ENCODE measurements around the gene APOC3.

The APOC3 gene

DNA sequence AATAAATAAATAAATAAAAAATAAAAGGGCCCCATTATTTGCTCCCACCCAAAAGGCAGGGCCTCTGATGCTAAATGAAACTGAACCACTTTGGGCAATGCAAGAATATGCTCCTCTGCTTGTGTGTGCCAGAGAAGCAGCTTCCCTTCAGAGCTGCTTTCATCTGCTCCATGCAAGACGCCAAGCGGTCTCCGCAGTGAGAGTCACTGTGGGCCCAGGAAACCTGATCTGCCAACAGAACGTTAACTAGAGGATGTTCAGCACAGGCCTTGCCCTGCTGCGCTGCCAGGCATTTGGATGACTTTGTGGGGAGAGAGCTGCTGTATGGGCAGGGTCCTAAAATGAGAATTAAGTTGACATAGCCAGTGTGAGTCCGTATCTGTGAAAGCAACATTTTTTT, 51.4 kb downstream of the APOC3 start:
- no peaks in the 10 kb centered on the region for H3K27me3 ChIP-seq (ENCODE audit: control insufficient read depth, insufficient read depth, low read length)
- no peak overlapping the region for H3K27ac ChIP-seq (ENCODE audit: low read depth, low read length)
- H3K36me3 ChIP-seq (ENCODE audit: control insufficient read depth, insufficient read depth, low read length): peaks cover 2% of the 10 kb centered on the region; the same call in 1 of the 2 replicates
- no peak overlapping the region for H3K9ac ChIP-seq (ENCODE audit: low read depth, low read length)
- H3K4me3 ChIP-seq (ENCODE audit: low read depth, low read length): no peak overlapping the region
- no peaks in the 10 kb centered on the region for H3K9me3 ChIP-seq (ENCODE audit: control insufficient read depth, insufficient read depth, low read length)
- no peaks in the 10 kb centered on the region for H3K4me1 ChIP-seq (ENCODE audit: control insufficient read depth, insufficient read depth, low read length)

DNA sequence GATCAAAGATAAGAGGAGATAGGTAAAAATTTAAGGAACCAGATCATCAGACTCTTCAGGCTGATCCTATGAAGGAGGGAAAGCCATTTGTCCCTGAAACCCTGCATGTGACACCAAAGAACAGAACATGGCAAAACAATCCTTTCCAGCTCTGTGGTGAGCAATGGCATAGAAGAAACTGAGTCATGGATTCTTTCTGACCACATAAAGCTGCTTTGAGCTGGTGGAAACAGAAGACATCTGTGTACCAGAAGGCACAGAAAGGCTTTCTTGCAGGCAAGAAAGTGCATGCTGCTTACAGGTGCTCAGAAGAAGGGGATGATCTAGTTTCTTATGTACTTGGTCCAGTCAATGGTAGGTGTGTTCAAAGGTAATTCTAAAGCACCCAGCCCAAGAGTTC, 52.7 kb downstream of the APOC3 start:
- H3K36me3 ChIP-seq (ENCODE audit: control insufficient read depth, insufficient read depth, low read length): no peaks in the 10 kb centered on the region
- no peak overlapping the region for H3K27ac ChIP-seq (ENCODE audit: low read depth, low read length)
- H3K9me3 ChIP-seq (ENCODE audit: control insufficient read depth, insufficient read depth, low read length): no peaks in the 10 kb centered on the region
- H3K27me3 ChIP-seq (ENCODE audit: control insufficient read depth, insufficient read depth, low read length): no peaks in the 10 kb centered on the region
- H3K9ac ChIP-seq (ENCODE audit: low read depth, low read length): no peak overlapping the region
- H3K4me1 ChIP-seq (ENCODE audit: control insufficient read depth, insufficient read depth, low read length): no peaks in the 10 kb centered on the region
- no peak overlapping the region for H3K4me3 ChIP-seq (ENCODE audit: low read depth, low read length)

Measured in HUES48 (cell line).